Fibroblast of skin of right quadriceps (primary cell): ENCODE measurements around the gene DCUN1D2.
"Not testable (repeated sequence)": the region's sequence is repeated elsewhere in the genome, so short reads cannot be mapped to it uniquely, and the experiment has no call there.

ENCODE experiments used
- DNase-seq: peaks from one replicate; pipeline ENCODE4 v3.0.0-alpha.2; 2013

The DCUN1D2 gene

GRCh38 chr13:113442354-113442984 lies 48.0 kb downstream of the DCUN1D2 start:
- DNase-seq: no peak

DNA sequence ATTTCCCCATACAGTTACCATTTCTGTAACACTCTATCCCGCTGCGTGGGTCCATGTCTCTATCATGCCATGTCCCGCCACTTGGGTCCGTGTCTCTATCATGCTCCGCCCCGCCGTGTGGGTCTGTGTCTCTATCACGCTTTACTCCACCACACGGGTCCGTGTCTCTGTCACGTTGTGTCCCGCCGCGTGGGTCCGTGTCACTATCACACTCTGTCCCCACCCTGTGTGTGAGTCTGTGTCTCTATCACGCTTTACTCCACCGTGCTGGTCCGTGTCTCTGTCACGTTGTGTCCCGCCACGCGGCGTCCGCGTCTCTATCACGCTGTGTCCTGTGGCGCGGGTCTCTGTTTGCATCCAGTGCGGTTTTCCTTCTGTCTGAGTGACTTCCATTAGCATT lies 48.9 kb downstream of the DCUN1D2 start:
- DNase-seq: no peak

DNA sequence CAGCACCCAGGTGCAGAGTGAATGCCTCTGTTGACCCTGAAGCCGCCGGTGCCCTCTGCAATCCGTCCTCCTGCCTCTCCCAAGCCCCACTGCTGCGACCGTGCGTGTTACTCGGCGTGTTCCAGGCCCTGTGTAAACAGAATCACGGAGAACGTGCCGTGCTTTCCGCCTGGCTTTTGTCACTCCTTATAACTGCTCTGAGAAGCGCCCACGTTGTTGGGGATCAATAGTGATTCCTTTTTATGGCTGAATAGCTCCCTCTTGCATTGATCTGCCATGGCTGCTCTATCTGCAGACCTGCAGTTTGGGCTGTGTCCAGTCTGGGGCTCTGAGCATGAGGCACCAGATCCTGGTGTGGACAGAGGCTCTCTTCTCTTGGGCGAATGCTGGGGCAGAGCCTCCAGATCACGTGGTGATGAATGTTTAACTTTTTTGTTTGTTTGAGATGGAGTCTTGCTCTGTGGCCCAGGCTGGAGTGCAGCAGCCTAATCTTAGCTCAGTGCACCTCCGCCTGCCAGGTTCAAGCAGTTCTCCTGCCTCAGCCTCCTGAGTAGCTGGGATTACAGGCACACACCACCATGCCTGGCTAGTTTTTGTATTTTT lies 53.0 kb downstream of the DCUN1D2 start:
- no peak for DNase-seq

DNA sequence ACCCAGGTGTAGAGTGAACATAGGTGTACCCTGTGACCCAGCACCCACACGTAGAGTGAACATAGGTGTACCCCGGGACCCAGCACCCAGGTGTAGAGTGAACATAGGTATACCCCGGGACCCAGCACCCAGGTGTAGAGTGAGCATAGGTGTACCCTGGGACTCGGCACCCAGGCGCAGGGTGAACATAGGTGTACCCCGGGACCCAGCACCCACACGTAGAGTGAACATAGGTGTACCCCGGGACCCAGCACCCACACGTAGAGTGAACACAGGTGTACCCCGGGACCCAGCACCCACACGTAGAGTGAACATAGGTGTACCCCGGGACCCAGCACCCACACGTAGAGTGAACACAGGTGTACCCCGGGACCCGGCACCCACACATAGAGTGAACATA lies 53.6 kb downstream of the DCUN1D2 start:
- DNase-seq: not testable (repeated sequence)

GRCh38 chr13:113435907-113436306 lies 54.6 kb downstream of the DCUN1D2 start:
- not testable (repeated sequence) for DNase-seq

- no peak for DNase-seq
These were observed 57.1 kb downstream of the DCUN1D2 start for GRCh38 chr13:113433391-113433916.

DNA sequence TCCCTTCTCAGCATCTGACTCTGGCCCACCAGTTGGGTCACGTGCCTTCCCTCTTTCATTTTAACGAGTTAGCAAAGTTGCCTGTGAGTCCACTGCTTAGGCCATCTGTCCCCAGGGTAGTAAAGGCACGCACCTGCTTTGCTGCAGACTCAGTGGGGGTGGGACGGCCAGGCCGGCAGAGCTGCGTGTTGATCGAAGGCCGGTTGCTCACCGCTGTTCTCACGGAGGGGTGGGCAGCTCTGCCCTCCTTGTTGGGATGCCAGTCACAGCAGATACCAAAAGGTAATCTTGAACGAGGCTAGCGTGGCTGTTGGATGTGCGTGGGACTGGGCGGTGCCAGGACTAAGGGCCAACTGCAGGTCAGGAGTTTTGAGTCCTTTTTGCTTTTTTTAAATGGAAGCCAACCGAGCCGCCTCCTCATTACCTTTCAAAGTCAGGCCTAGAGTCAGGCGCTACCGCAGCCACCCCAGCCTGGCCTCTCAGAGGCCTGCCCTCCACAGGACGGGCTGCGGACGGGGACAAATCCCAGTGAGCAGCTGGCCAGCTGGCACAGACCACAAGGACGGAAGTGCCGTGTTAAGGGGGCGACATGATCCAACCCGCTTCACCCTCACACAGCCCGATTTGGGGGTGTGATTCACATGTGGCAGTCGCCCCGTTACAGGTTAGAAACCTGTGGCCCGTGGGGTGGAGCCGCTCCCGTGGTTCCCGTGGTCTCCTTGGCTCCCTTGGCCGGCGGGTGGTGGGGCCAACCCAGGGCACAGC lies 57.8 kb downstream of the DCUN1D2 start:
- DNase-seq: no peak

DNA sequence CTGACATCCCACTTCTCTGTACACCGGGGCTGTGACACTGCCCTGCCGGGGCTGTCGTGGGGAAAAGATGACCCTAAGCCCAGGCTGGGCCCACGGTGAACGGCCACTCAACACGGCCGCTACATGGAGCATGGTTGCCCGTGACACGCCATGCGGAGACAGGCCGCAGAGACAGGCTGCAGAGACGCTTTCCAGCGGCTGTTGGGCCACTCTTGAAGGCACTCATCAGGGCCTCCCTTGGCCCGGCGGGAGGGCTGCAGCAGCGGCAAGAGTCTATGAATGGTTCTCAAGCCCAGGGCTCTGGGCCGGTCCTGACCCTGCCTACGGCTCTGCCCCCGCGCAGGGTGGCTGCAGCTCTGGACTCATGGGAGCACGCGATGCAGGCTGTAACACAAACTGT lies 59.3 kb downstream of the DCUN1D2 start:
- DNase-seq: no peak

DNA sequence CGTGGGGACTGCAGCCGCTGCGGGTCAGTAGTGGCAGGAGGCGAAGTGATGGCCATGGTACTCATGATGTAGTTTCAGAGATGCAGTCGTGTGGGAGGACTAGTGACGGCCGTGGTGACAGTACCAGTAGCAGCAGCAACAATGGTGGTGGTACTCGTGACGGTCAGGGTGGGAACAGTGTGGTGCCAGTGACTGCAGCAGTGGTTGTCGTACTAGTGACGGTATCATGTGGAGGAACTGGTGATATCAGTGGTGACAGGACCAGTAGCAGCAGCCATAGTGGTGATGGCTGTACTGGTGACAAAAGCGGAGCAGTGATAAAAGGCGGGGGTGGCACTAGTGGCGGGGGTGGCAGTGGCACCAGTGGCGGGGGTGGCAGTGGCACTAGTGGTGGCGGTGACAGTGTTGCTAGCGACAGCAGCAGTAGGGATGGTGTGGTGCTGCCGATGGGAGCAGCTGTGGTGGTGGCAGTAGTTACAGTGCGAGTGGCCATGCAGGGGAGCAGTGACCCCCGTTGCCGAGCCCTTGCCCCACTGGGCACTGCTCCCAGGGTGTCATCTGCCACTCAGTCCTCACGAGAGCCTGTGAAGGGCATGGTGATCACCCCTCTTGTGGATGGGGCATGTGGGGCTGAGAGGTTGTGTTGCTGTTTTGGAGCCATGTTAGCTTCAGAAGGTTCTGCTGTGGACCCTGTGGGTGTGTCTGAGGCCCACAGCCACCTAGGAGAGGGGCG lies 60.0 kb downstream of the DCUN1D2 start:
- DNase-seq: no peak

- DNase-seq: no peak
These were observed 60.9 kb downstream of the DCUN1D2 start for GRCh38 chr13:113429608-113429985.

GRCh38 chr13:113428871-113429607 lies 61.5 kb downstream of the DCUN1D2 start:
- DNase-seq: no peak

DNA sequence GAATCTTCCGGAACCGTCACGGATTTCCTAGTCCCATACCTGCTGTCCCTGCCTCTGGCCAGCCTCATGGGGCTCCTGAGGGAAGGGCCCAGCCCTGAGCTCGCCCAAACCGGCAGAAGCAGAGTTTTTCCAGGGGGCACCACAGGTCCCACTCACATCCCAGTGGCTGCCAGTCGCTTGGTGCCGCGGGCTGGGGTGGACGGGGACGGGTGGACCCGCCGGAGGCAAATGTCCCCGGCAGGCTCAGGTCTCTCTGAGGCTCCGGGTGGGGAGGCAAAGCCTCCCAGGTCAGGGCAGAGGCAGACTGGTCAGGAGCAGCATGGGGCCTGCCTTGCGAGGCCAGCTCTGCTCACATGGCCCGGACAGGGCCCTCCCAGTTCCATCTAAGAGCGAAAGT lies 62.0 kb downstream of the DCUN1D2 start:
- no peak for DNase-seq

DNA sequence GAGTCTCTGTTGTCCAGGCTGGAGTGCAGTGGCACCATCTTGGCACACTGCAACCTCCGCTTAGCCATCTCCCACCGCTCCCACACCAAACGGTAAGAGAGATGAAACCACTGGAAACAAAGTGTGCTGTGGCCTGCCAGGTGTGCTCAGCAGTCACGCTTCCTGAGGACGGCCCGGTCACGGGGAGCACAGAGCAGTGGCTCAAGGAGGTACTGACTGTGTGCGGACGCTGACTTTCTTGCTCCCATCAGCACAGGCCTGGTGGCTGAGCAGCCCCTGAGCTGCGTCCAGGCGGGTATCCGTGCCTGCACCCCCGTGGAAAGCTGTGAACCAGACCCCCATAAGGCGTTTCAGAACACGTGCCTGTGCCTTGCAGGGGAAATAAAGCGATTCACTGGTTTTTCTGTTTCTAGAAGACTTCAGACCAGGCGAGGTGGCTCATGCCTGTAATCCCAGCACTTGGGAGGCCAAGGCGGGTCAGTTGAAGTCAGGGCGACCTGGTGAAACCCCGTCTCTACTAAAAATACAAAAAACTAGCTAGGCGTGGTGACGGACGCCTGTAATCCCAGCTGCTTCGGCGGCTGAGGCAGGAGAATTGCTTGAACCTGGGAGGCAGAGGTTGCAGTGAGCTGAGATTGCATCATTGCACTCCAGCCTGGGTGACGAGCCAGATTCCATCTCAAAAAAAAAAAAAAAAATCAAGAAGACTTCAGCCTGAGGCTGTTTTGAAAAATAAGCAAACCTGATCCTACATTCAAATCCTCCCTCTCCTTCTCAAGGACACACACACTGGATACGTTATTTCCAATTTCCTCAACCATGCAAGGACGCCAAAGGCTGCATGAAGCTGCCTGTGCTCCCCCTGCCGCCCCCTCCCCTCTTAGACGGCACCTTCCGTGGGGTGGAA lies 62.7 kb downstream of the DCUN1D2 start:
- peak; percentile 9 for DNase-seq

GRCh38 chr13:113426591-113426986 lies 63.9 kb downstream of the DCUN1D2 start:
- no peak for DNase-seq

- DNase-seq: no peak
These were observed 64.4 kb downstream of the DCUN1D2 start for GRCh38 chr13:113425941-113426590.

DNA sequence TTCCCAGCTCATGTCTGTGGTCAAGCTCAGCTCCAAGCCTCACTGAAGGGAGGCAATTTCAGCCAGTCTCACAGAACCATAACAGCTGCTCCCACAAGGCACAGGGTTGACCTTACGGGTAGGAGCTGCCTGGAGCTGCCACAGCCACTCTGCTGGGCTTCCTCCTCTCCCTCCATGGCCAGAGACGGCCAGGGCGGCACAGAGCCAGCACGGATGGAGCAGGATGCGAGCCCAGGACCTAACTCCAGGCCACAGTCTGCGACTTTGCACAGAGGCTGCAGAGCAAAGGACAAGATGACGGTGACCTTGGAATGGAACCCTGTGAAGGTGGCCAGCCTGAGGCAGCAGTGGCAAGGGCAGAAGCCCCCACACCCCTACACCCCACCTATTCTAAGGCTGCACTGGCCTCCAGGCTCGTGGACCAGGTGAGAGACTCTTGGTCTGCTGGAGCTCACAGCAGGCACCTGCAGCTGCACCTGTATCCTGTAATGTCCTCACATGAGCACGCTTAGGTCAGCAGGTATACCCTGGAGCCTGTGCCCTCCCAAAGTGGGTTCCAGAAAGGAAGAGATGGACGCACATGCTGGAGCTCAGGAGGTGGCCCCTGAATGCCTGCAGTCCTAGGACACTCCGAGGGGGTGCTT lies 66.9 kb downstream of the DCUN1D2 start:
- DNase-seq: no peak

- no peak for DNase-seq
These were observed 67.5 kb downstream of the DCUN1D2 start for GRCh38 chr13:113422807-113423519.

GRCh38 chr13:113421673-113422270 lies 68.7 kb downstream of the DCUN1D2 start:
- peak; percentile 42 for DNase-seq
